ENCODE measurements around the gene CTBP2. TPM values are rescaled to one million over a fixed set of nuclear protein-coding genes. Genes with fewer than 3 reads are reported as not detected.

Gene CTBP2
- total RNA-seq, 1 experiment from 2014 or later, result 212 TPM

DNA sequence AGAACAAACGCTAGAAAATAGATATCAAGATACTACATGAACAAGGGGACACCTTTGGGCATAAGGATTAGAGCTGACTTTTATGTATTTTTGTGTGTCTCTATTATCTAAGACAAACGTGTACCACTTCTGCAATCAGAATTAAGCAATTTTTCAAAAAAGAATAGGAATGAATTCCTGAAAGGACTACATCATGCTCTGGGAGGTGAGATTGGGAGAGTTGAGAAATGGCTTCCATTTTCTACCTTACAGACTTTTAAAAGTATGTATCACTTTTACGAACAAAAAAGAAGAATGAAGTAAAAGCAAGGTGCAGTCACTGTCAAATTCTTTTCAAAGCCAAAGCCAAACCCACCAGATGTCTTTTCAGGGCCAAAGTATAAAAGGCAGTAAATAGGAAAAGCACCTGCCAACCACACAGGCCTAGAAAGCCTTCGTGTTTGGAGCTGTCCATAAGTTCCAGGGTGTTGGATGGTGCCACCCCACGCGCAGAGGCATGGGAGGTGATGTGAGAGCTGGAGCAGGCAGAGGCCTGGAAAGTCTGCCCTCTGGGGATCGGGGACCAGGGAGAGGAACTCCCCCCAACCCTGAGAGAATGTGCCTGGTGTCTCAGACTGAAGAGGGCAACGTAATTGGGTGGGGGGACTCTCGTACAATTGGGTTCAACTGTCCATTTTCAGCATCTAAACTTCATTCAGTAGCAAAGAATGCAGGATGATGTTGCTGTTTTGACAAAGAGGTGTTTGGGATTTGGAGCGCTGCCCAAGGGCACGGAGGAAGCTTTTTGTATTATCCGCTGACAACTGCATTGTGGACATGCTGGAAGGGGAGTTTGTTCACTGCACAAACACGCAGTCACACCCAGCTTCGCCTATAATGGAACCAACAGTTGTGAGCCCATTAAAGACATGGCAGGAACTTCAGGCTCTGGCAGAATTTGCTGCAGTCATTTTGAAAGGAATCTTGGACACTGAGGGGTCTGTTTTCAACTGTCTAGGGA, 17.6 kb upstream of the CTBP2 start:
- Histone ChIP-seq H4K20me1 (ENCODE audit: control insufficient read depth, insufficient read depth, insufficient read length) (no peaks in the 10 kb centered on the region), H2AK5ac (ENCODE audit: insufficient read length, low read length) (no peak overlapping the region)

More for the DNA sequence above, 17.6 kb upstream of the CTBP2 start:
- no CpG with 5 or more reads among the region's 14 CpGs for WGBS (ENCODE audit: extremely low coverage, insufficient read length, low lambda C conversion rate)
- H3K27ac Mint-ChIP-seq, result peak overlapping the region in 1 of 3 experiments; percentile 33; a peak in 1 of 7 replicates
- Histone ChIP-seq H2BK15ac (ENCODE audit: low read depth, low read length) (no peak overlapping the region), H2BK12ac (ENCODE audit: insufficient read length, low read depth, low read length) (no peak overlapping the region), H3T11ph (ENCODE audit: low read length) (no peak overlapping the region), H3K27me3 (ENCODE audit: insufficient read depth, low read length) (no peaks in the 10 kb centered on the region), H3K9me3 (ENCODE audit: control insufficient read depth, low read depth, low read length) (no peaks in the 10 kb centered on the region), H2BK20ac (ENCODE audit: low read depth, low read length, poor library complexity, severe bottlenecking) (no peak overlapping the region), H4K91ac (ENCODE audit: insufficient read length, low read depth, low read length) (no peak overlapping the region), H4K8ac (replicated peaks; ENCODE audit: insufficient read length, low read depth, low read length) (no peak overlapping the region), H3K18ac (ENCODE audit: insufficient read length, low read depth, low read length) (no peak overlapping the region), H2AFZ (ENCODE audit: low read length) (no peak overlapping the region), H3K56ac (ENCODE audit: insufficient read length, low read depth, low read length) (no peak overlapping the region), H3K4me2 (ENCODE audit: insufficient read depth, insufficient read length, low read length) (no peak overlapping the region), H3K79me2 (ENCODE audit: insufficient read depth, low read length) (no peaks in the 10 kb centered on the region), H4K5ac (ENCODE audit: insufficient read length, low read depth, low read length) (no peak overlapping the region), H2BK5ac (ENCODE audit: insufficient read length, low read length) (no peak overlapping the region), H3K23ac (ENCODE audit: insufficient read length, low read depth, low read length) (no peak overlapping the region), H3K14ac (ENCODE audit: insufficient read depth, low read length) (no peak overlapping the region), H3K23me2 (ENCODE audit: insufficient read length, low read depth, low read length, poor library complexity, severe bottlenecking) (no peaks in the 10 kb centered on the region), H3K27ac (ENCODE audit: insufficient read length, low read depth, low read length) (no peak overlapping the region), H3K4me1 (ENCODE audit: insufficient read depth, low read length) (0 out of 2 replicates have a peak, but pooled peaks cover 2% of the 10 kb centered on the region), H2BK120ac (ENCODE audit: low read depth, low read length, poor library complexity, severe bottlenecking) (no peak overlapping the region), H3K9ac (ENCODE audit: extremely low read depth, insufficient read length, low read length) (no peak overlapping the region), H3K79me1 (ENCODE audit: insufficient read depth, low read depth, low read length, poor library complexity, severe bottlenecking) (no peaks in the 10 kb centered on the region), H3K4ac (ENCODE audit: low read depth, low read length) (no peak overlapping the region)
- H3K4me3 Mint-ChIP-seq, result no peak overlapping the region
- H3K36me3 Mint-ChIP-seq (ENCODE audit: insufficient read depth in 1 of 3, low read depth in 3 of 3), result peaks cover 0 to 3% (median 0%) of the 10 kb centered on the region in 3 experiments; a peak in 2 of 7 replicates
- TF ChIP-seq CTCF (conservative IDR thresholded peaks at IDR 0.05), result no peak
- no peak for DNase-seq
- peaks cover 15 to 18% of the 10 kb centered on the region in 2 experiments for H3K4me1 Mint-ChIP-seq
- peaks cover 6 to 7% of the 10 kb centered on the region in 2 experiments; a peak in 4 of 5 replicates for H3K9me3 Mint-ChIP-seq
- H3K27me3 Mint-ChIP-seq (ENCODE audit: low read depth), result peaks cover 25% of the 10 kb centered on the region
